CD4-positive, CD25-positive, alpha-beta regulatory T cell (primary cell): Measurements from ENCODE around the gene YBEY. TPM values are rescaled to one million over a fixed set of nuclear protein-coding genes. Genes with fewer than 3 reads are reported as not detected.

Source experiments
- polyA plus RNA-seq, 4 donors: library from polyadenylated mRNA; unstranded; fragments of 300-500 nt; fragmentation: Illumina TruSeq; gene quantifications; one replicate each; pipeline ENCODE4 v1.2.3, GENCODE V29; 2021
- total RNA-seq: library from RNA; stranded (reverse); gene quantifications from one replicate; pipeline ENCODE4 v1.2.3, GENCODE V29; 2022

YBEY gene
- total and polyA plus RNA-seq, 5 donors from 2014 or later: 10.9 to 18.3 (median 14.3) TPM

Other genes with a start within 250 kb of the YBEY start
- 12.9 TPM for gene COL6A2, start 188.2 kb upstream of the YBEY start, total RNA-seq
- gene COL6A2, start 188.2 kb upstream of the YBEY start, polyA plus RNA-seq: 1 to 10 TPM in 2 of 4 donors, under 1 TPM in 2; 0.08 to 3.8 (median 0.83) TPM
- gene FTCD, start 130.8 kb upstream of the YBEY start, total RNA-seq: not detected
- gene FTCD, start 130.8 kb upstream of the YBEY start, polyA plus RNA-seq: under 1 TPM in 1 of 4 donors, not detected in 3; 0.38 TPM
- gene SPATC1L, start 101.9 kb upstream of the YBEY start, total RNA-seq: 1.7 TPM
- 1 to 10 TPM; 2.5 to 9.2 (median 6.2) TPM for gene SPATC1L, start 101.9 kb upstream of the YBEY start, polyA plus RNA-seq
- gene LSS, start 57.6 kb upstream of the YBEY start, total RNA-seq: 51.6 TPM
- gene LSS, start 57.6 kb upstream of the YBEY start, polyA plus RNA-seq: 10 to 100 TPM in 3 of 4 donors, 1 to 10 TPM in 1; 8.8 to 18.0 (median 12.3) TPM
- gene MCM3AP, start 731 bp upstream of the YBEY start, total RNA-seq: 139 TPM
- 10 to 100 TPM; 30.7 to 47.2 (median 44.8) TPM for gene MCM3AP, start 731 bp upstream of the YBEY start, polyA plus RNA-seq
- 5.2 TPM for gene C21orf58, start 37.5 kb downstream of the YBEY start, total RNA-seq
- gene C21orf58, start 37.5 kb downstream of the YBEY start, polyA plus RNA-seq: under 1 TPM; 0.64 to 0.96 (median 0.83) TPM
- gene PCNT, start 37.8 kb downstream of the YBEY start, total RNA-seq: 64.5 TPM
- gene PCNT, start 37.8 kb downstream of the YBEY start, polyA plus RNA-seq: 10 to 100 TPM in 2 of 4 donors, 1 to 10 TPM in 2; 5.3 to 13.7 (median 9.5) TPM
- gene DIP2A, start 172.5 kb downstream of the YBEY start, total RNA-seq: 125 TPM
- gene DIP2A, start 172.5 kb downstream of the YBEY start, polyA plus RNA-seq: 10 to 100 TPM; 12.6 to 24.8 (median 16.6) TPM